HepG2 (cell line): ENCODE measurements around the gene NXT1. TPM values are rescaled to one million over a fixed set of nuclear protein-coding genes. Genes with fewer than 3 reads are reported as not detected.

ENCODE experiments used
- HNRNPH1 ChIP-seq: fragments of 200-400 bp; formaldehyde crosslinking; optimal IDR thresholded peaks from 2 replicates; pipeline ENCODE3; 2017; ENCODE audit warnings: mild to moderate bottlenecking, low read depth, low read length
- MIER2 ChIP-seq: IDR thresholded peaks from 2 replicates; pipeline ENCODE4 v1.6.1; 2016; ENCODE audit warnings: missing biosample characterization, missing genetic modification reagents
- NCOA2 ChIP-seq: sonication (generic); formaldehyde crosslinking; IDR thresholded peaks from 2 replicates; pipeline ENCODE4 v1.8.0; 2022; ENCODE audit warnings: inconsistent platforms
- RARG ChIP-seq: sonication (generic); formaldehyde crosslinking; IDR thresholded peaks from 2 replicates; pipeline ENCODE4 v1.4.0; 2020; ENCODE audit warnings: low read depth, mild to moderate bottlenecking, missing genetic modification reagents
- RXRB ChIP-seq: IDR thresholded peaks from 2 replicates; pipeline ENCODE4 v1.6.1; 2016; ENCODE audit warnings: borderline replicate concordance, missing genetic modification reagents, missing compliant biosample characterization
- ZC3H13 ChIP-seq: sonication (generic); formaldehyde crosslinking; IDR thresholded peaks from 2 replicates; pipeline ENCODE4 v1.8.1; 2023; ENCODE audit warnings: mild to moderate bottlenecking, missing genetic modification reagents, moderate library complexity
- ZNF225 ChIP-seq: sonication (generic); formaldehyde crosslinking; IDR thresholded peaks from 2 replicates; pipeline ENCODE4 v1.4.0; 2020; ENCODE audit warnings: mild to moderate bottlenecking, missing genetic modification reagents
- ZNF274 ChIP-seq: sonication (generic); formaldehyde crosslinking; IDR thresholded peaks from 2 replicates; pipeline ENCODE4 v1.5.1; 2020; ENCODE audit warnings: mild to moderate bottlenecking, missing genetic modification reagents
- ZNF33B ChIP-seq: sonication (generic); formaldehyde crosslinking; IDR thresholded peaks from 2 replicates; pipeline ENCODE4 v1.5.1; 2020; ENCODE audit warnings: mild to moderate bottlenecking, missing genetic modification reagents
- ZNF496 ChIP-seq: sonication (generic); formaldehyde crosslinking; IDR thresholded peaks from 2 replicates; pipeline ENCODE4 v1.8.1; 2023; ENCODE audit warnings: mild to moderate bottlenecking, moderate library complexity, missing genetic modification reagents; ENCODE audit not compliant: insufficient replicate concordance
- polyA plus RNA-seq, 8 experiments: library from polyadenylated mRNA; depleted of rRNA in 3 of 8; stranded (reverse) in 7 of 8; unstranded in 1 of 8; fragments of >200 nt; fragmentation: Illumina TruSeq in 4 of 8; extraction: Trizol in 4 of 8; gene quantifications; 2 replicates each; pipeline versions ENCODE4 v1.2.1 to v1.2.3, GENCODE V29; 2011 to 2016; ENCODE audit warnings: low read depth in 4 of 8, missing spikeins in 1 of 8, mixed read lengths in 1 of 8; ENCODE audit not compliant: insufficient read depth in 1 of 8
- total RNA-seq, 5 experiments: library from RNA; depleted of rRNA; stranded (reverse); fragments of >200 nt; fragmentation: Illumina TruSeq; extraction: Trizol; gene quantifications; 2 replicates each; pipeline ENCODE4 v1.2.3, GENCODE V29; 2016; ENCODE audit warnings: low read depth in 1 of 5
- TF ChIP-seq, protein P1 (sequence below): sonication (generic); formaldehyde crosslinking; IDR thresholded peaks from 2 replicates; pipeline ENCODE4 v1.4.0; 2020; ENCODE audit warnings: missing genetic modification reagents, mild to moderate bottlenecking, borderline replicate concordance
- TF ChIP-seq, protein P2 (sequence below): sonication (generic); formaldehyde crosslinking; IDR thresholded peaks from 2 replicates; pipeline ENCODE4 v1.5.0; 2020; ENCODE audit warnings: missing genetic modification reagents, mild to moderate bottlenecking, borderline replicate concordance
- TF ChIP-seq, protein P3 (sequence below): sonication (generic); formaldehyde crosslinking; IDR thresholded peaks from 2 replicates; pipeline ENCODE4 v1.8.0; 2022; ENCODE audit warnings: mild to moderate bottlenecking, missing genetic modification reagents, borderline replicate concordance
- TF ChIP-seq, protein P4 (sequence below): sonication (generic); formaldehyde crosslinking; IDR thresholded peaks from 2 replicates; pipeline ENCODE4 v1.8.0; 2022; ENCODE audit warnings: mild to moderate bottlenecking, missing genetic modification reagents; ENCODE audit not compliant: insufficient replicate concordance
- TF ChIP-seq, protein P5 (sequence below): sonication (generic); formaldehyde crosslinking; IDR thresholded peaks from 2 replicates; pipeline ENCODE4 v1.4.0; 2020; ENCODE audit warnings: missing genetic modification reagents

The NXT1 gene
- total and polyA plus RNA-seq, 2 of the 13 experiments (the other 11 are each of a cell fraction or from before 2014, with no cell fraction given): 35.6 to 65.9 TPM

DNA sequence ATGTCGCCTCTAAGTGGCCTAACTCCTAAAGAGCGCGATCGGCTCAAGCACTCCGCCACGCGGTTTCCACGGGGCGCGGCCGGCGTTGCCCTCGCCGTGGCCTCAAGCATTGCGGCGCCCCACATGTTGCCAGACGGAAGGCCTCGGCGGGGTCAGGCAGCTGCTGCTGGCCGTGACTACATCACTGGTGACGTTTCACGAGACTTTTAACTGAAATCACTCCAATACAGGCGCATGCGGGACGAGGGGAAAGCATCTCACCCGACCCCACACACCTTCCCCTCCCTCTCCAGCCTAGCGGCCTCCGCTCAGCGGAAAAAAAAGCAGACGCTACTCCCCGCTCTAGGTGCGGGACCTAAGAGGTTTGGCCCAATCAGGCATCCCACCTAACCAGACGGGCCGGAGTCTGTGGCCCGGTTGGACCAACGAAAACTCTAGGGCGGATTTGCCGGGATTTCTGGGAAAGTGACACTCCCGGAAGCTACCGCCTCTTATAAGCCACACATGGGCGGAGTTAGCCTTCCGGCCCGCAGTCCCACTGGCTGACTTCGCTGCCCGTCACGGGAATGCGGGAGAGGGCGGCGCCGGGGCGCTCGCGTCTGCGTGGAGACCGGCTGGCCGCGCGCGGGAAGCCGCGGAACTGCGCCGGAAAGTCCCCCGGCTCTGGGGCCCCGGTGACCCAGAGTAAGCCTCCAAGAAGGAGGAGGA lies at the start of gene NXT1 (continued):
- TF ChIP-seq, protein P1, sequence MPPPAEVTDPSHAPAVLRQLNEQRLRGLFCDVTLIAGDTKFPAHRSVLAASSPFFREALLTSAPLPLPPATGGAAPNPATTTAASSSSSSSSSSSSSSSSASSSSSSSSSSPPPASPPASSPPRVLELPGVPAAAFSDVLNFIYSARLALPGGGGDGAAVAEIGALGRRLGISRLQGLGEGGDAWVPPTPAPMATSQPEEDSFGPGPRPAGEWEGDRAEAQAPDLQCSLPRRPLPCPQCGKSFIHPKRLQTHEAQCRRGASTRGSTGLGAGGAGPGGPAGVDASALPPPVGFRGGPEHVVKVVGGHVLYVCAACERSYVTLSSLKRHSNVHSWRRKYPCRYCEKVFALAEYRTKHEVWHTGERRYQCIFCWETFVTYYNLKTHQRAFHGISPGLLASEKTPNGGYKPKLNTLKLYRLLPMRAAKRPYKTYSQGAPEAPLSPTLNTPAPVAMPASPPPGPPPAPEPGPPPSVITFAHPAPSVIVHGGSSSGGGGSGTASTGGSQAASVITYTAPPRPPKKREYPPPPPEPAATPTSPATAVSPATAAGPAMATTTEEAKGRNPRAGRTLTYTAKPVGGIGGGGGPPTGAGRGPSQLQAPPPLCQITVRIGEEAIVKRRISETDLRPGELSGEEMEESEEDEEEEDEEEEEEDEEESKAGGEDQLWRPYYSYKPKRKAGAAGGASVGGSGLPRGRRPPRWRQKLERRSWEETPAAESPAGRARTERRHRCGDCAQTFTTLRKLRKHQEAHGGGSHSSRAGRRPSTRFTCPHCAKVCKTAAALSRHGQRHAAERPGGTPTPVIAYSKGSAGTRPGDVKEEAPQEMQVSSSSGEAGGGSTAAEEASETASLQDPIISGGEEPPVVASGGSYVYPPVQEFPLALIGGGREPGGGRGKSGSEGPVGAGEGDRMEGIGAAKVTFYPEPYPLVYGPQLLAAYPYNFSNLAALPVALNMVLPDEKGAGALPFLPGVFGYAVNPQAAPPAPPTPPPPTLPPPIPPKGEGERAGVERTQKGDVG (CRISPR knock-in tag): peak; percentile 80
- TF ChIP-seq MIER2: no peak
- TF ChIP-seq, protein P2, sequence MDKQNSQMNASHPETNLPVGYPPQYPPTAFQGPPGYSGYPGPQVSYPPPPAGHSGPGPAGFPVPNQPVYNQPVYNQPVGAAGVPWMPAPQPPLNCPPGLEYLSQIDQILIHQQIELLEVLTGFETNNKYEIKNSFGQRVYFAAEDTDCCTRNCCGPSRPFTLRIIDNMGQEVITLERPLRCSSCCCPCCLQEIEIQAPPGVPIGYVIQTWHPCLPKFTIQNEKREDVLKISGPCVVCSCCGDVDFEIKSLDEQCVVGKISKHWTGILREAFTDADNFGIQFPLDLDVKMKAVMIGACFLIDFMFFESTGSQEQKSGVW (CRISPR knock-in tag): 0 out of 2 replicates have a peak, but pooled peaks have one; percentile 80
- TF ChIP-seq, protein P3, sequence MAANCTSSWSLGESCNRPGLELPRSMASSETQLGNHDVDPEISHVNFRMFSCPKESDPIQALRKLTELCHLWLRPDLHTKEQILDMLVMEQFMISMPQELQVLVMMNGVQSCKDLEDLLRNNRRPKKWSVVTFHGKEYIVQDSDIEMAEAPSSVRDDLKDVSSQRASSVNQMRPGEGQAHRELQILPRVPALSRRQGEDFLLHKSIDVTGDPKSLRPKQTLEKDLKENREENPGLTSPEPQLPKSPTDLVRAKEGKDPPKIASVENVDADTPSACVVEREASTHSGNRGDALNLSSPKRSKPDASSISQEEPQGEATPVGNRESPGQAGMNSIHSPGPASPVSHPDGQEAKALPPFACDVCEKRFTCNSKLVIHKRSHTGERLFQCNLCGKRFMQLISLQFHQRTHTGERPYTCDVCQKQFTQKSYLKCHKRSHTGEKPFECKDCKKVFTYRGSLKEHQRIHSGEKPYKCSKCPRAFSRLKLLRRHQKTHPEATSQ (CRISPR knock-in tag): 0 out of 2 replicates have a peak, but pooled peaks have one; percentile 20
- TF ChIP-seq ZC3H13 (CRISPR knock-in tag): no peak
- TF ChIP-seq, protein P4, sequence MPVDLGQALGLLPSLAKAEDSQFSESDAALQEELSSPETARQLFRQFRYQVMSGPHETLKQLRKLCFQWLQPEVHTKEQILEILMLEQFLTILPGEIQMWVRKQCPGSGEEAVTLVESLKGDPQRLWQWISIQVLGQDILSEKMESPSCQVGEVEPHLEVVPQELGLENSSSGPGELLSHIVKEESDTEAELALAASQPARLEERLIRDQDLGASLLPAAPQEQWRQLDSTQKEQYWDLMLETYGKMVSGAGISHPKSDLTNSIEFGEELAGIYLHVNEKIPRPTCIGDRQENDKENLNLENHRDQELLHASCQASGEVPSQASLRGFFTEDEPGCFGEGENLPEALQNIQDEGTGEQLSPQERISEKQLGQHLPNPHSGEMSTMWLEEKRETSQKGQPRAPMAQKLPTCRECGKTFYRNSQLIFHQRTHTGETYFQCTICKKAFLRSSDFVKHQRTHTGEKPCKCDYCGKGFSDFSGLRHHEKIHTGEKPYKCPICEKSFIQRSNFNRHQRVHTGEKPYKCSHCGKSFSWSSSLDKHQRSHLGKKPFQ (CRISPR knock-in tag): peak; percentile 41
- TF ChIP-seq ZNF33B (CRISPR knock-in tag): peak; percentile 58
- TF ChIP-seq ZNF274 (CRISPR knock-in tag): peak; percentile 96
- TF ChIP-seq RXRB (CRISPR knock-in tag): peak; percentile 36; the same call in 1 of the 2 replicates
- no peak; the same call in 1 of the 2 replicates for TF ChIP-seq NCOA2 (CRISPR knock-in tag)
- peak; percentile 97 for TF ChIP-seq ZNF225 (CRISPR knock-in tag)
- no peak for TF ChIP-seq RARG
- peak; percentile 87 for TF ChIP-seq HNRNPH1
- TF ChIP-seq, protein P5, sequence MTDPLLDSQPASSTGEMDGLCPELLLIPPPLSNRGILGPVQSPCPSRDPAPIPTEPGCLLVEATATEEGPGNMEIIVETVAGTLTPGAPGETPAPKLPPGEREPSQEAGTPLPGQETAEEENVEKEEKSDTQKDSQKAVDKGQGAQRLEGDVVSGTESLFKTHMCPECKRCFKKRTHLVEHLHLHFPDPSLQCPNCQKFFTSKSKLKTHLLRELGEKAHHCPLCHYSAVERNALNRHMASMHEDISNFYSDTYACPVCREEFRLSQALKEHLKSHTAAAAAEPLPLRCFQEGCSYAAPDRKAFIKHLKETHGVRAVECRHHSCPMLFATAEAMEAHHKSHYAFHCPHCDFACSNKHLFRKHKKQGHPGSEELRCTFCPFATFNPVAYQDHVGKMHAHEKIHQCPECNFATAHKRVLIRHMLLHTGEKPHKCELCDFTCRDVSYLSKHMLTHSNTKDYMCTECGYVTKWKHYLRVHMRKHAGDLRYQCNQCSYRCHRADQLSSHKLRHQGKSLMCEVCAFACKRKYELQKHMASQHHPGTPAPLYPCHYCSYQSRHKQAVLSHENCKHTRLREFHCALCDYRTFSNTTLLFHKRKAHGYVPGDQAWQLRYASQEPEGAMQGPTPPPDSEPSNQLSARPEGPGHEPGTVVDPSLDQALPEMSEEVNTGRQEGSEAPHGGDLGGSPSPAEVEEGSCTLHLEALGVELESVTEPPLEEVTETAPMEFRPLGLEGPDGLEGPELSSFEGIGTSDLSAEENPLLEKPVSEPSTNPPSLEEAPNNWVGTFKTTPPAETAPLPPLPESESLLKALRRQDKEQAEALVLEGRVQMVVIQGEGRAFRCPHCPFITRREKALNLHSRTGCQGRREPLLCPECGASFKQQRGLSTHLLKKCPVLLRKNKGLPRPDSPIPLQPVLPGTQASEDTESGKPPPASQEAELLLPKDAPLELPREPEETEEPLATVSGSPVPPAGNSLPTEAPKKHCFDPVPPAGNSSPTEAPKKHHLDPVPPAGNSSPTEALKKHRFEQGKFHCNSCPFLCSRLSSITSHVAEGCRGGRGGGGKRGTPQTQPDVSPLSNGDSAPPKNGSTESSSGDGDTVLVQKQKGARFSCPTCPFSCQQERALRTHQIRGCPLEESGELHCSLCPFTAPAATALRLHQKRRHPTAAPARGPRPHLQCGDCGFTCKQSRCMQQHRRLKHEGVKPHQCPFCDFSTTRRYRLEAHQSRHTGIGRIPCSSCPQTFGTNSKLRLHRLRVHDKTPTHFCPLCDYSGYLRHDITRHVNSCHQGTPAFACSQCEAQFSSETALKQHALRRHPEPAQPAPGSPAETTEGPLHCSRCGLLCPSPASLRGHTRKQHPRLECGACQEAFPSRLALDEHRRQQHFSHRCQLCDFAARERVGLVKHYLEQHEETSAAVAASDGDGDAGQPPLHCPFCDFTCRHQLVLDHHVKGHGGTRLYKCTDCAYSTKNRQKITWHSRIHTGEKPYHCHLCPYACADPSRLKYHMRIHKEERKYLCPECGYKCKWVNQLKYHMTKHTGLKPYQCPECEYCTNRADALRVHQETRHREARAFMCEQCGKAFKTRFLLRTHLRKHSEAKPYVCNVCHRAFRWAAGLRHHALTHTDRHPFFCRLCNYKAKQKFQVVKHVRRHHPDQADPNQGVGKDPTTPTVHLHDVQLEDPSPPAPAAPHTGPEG: peak; percentile 59; the same call in 1 of the 2 replicates
- TF ChIP-seq ZNF496: no peak
